Activated CD8-positive, alpha-beta T cell treated with anti-CD3 and anti-CD28 coated beads for 36 hours (primary cell): ENCODE data around the gene TNNI2. TPM values are rescaled to one million over a fixed set of nuclear protein-coding genes. Genes with fewer than 3 reads are reported as not detected.

Experiments
- ATAC-seq: fragments of 200-7000 bp; cut with Tn5 transposase; one replicate; pipeline ENCODE4 v1.10.0; 2021; ENCODE audit warnings: mild to moderate bottlenecking, moderate library complexity
- CTCF ChIA-PET: fragments of 350-600 bp; sonication (Branson Sonifier 250); formaldehyde crosslinking; loops from one replicate; lab custom pipeline; 2021; ENCODE audit warnings: antibody characterized with exemption; lab: Charles Lee
- POLR2A ChIA-PET: fragments of 350-600 bp; sonication (Branson Sonifier 250); formaldehyde crosslinking; loops from one replicate; lab custom pipeline; 2021; ENCODE audit warnings: antibody characterized with exemption; lab: Charles Lee
- DNase-seq: peaks from one replicate; pipeline ENCODE4 v3.0.0-alpha.2; 2020
- H3K27ac Mint-ChIP-seq: one replicate; pipeline ENCODE4 v1.8.0; 2021; ENCODE audit warnings: mild to moderate bottlenecking, mixed read lengths
- H3K27me3 Mint-ChIP-seq: one replicate; pipeline ENCODE4 v1.8.0; 2021; ENCODE audit warnings: mixed read lengths
- H3K36me3 Mint-ChIP-seq: one replicate; pipeline ENCODE4 v1.8.0; 2021; ENCODE audit warnings: low read depth, mixed read lengths
- H3K4me1 Mint-ChIP-seq: one replicate; pipeline ENCODE4 v1.8.0; 2021; ENCODE audit warnings: low read depth, mixed read lengths
- H3K4me3 Mint-ChIP-seq: one replicate; pipeline ENCODE4 v1.8.0; 2021; ENCODE audit warnings: mild to moderate bottlenecking, moderate library complexity, mixed read lengths
- H3K9me3 Mint-ChIP-seq: one replicate; pipeline ENCODE4 v1.8.0; 2021; ENCODE audit warnings: mixed read lengths
- intact Hi-C: fragments of 100-400 bp; cut with micrococcal nuclease; formaldehyde crosslinking; loops from one replicate; pipeline ENCODE4 v1.10.0; 2022
- total RNA-seq, 2 experiments: library from RNA; stranded (reverse); gene quantifications; one replicate each; pipeline ENCODE4 v1.2.3, GENCODE V29; 2021
- TF ChIP-seq, protein P1 (sequence below): fragments of 200-600 bp; IDR thresholded peaks from one replicate; pipeline ENCODE4 v1.8.0; 2022; ENCODE audit warnings: antibody characterized with exemption, mild to moderate bottlenecking

The TNNI2 gene
- total RNA-seq, 2 experiments from 2014 or later = 0.92 TPM; not detected in 1

DNA sequence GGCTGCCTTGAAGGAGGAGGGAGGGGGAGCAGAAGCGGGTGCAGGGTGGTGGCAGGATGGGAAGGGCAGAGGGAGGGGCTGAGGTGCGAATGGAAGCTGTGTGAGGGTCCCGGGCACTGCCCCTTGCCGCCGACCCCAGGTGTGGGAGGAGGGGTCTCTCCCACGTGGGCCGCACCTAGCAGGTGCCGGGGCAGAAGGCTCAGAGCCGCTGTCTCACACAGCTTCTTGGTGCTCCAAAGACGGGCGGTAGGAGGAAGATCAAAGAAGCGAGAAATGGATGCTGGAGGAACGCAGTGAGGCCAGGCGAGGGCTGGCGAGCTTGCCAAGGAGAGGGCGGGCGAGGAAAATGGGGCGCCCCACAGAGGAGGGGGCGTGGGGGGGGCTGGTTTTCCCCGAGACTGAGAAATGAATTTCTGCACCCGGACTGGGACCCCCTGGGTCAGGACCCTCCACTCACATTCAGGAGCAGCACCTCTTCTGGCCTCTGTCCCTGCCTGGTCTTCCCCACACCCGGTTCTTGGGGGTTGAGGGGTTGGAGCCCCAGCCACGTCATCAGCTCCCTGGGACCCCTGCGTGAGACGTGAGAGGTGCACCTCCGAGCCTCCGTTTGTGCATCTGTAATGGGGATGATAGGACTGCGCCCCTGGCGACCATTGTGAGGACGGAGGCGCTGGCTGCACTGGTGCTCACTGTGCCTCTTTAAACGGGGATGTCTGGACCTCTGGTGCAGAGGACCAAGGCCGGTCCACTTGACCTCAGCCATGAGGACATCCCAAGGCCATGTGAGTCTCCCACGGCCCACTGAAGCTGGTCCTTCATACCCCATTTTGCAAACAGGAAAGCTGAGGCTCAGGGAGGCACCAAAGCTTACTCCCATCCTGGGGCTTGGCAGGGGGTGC lies 30.9 kb downstream of the TNNI2 start:
- H3K36me3 Mint-ChIP-seq = peaks cover 2% of the 10 kb centered on the region
- DNase-seq = no peak
- CTCF ChIA-PET = interaction anchor here (1.2 to 2.8 kb wide), 4 partner anchors 12 to 37 kb away, joined by 4 to 34 read pairs (median 7); partner anchors contain the start of gene LSP1
- H3K27ac Mint-ChIP-seq = peak overlapping the region; percentile 11
- TF ChIP-seq, protein P1, sequence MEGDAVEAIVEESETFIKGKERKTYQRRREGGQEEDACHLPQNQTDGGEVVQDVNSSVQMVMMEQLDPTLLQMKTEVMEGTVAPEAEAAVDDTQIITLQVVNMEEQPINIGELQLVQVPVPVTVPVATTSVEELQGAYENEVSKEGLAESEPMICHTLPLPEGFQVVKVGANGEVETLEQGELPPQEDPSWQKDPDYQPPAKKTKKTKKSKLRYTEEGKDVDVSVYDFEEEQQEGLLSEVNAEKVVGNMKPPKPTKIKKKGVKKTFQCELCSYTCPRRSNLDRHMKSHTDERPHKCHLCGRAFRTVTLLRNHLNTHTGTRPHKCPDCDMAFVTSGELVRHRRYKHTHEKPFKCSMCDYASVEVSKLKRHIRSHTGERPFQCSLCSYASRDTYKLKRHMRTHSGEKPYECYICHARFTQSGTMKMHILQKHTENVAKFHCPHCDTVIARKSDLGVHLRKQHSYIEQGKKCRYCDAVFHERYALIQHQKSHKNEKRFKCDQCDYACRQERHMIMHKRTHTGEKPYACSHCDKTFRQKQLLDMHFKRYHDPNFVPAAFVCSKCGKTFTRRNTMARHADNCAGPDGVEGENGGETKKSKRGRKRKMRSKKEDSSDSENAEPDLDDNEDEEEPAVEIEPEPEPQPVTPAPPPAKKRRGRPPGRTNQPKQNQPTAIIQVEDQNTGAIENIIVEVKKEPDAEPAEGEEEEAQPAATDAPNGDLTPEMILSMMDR = no peak
- H3K4me3 Mint-ChIP-seq = no peak overlapping the region
- H3K9me3 Mint-ChIP-seq = no peaks in the 10 kb centered on the region
- peaks cover 53% of the 10 kb centered on the region for H3K4me1 Mint-ChIP-seq
- no peak for ATAC-seq
- POLR2A ChIA-PET = interaction anchor here (0.7 to 3.1 kb wide), 7 partner anchors 10 to 117 kb away, joined by 3 to 20 read pairs (median 3); partner anchors contain the start of gene LSP1
- no peaks in the 10 kb centered on the region for H3K27me3 Mint-ChIP-seq
- intact Hi-C loops = no loop called here

DNA sequence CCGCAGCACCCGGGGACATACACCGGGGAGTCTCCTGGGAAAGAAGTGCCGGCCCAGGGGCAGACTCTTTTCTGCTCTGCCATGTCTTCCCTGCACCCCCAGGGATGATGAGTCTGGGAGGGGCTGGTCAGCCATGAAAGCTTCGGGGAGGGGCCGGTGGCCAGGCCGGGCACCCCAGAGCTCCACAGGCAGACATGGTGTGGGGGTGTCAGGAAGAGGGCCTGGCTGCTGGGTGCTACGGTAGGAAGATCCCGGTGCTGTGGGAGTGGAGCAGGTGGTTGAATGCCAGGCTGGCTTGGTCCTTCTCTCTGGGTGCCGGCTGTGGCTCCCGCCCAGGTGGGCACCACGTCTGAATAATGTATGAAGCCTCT lies 31.5 kb downstream of the TNNI2 start:
- DNase-seq = no peak
- ChIA-PET POLR2A (interaction anchor here (0.7 to 3.1 kb wide), 5 partner anchors 12 to 80 kb away, joined by 3 to 20 read pairs (median 3); partner anchors contain the start of gene LSP1), CTCF (interaction anchor here (0.9 to 2.8 kb wide), 5 partner anchors 12 to 280 kb away, joined by 4 to 34 read pairs (median 5); partner anchors contain the start of gene LSP1)
- TF ChIP-seq, protein P1 = no peak
- no peak overlapping the region for H3K27ac Mint-ChIP-seq
- H3K27me3 Mint-ChIP-seq = no peaks in the 10 kb centered on the region
- intact Hi-C loops = no loop called here
- peaks cover 2% of the 10 kb centered on the region for H3K36me3 Mint-ChIP-seq
- peak overlapping the region; percentile 9 for H3K4me3 Mint-ChIP-seq
- no peaks in the 10 kb centered on the region for H3K9me3 Mint-ChIP-seq
- no peak for ATAC-seq
- peaks cover 53% of the 10 kb centered on the region for H3K4me1 Mint-ChIP-seq

DNA sequence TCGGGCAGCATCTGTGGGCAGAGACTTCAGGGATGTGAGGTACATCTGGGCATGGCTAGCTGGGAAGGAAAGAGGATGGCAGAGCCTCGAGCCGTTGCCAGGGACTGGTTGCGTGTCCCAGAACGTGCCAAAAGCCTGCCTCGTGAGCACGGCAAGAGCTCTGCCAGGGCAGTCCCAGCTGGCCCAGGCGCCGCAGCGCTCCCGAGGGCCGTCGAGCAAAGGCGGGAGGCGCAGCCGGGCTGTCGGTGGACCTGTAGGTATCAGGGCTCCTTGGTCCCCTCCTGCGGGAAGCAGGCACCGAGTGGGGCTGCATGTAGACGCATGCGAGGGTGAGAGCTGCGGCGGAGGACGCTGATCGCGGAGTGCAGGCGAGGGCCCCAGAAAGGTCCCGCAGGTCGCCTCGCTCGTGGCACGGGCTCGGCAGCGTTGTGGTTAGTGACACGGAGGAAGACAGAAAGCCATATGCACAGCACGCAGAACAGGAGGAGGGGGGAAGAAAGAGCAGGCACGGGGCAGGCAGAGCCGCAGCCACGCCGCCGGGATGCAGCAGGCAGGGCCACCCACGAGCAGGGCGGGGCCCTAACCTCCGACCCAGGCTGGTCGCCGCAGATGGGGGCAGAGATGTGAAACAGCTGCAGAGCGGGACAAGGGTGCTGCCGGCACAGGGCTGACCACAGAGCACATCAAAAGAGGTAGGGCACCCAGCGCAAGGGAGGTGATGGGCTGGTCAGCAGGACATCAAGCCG lies 32.1 kb downstream of the TNNI2 start:
- H3K36me3 Mint-ChIP-seq = no peaks in the 10 kb centered on the region
- H3K4me3 Mint-ChIP-seq = peak overlapping the region; percentile 9
- TF ChIP-seq, protein P1 = no peak
- intact Hi-C loops = no loop called here
- no peaks in the 10 kb centered on the region for H3K9me3 Mint-ChIP-seq
- DNase-seq (peak; percentile 61), ATAC-seq (peak; percentile 79)
- ChIA-PET CTCF (interaction anchor here (0.9 to 2.8 kb wide), 3 partner anchors 11 to 279 kb away, joined by 4 to 34 read pairs (median 9); no protein-coding TSS in a partner anchor), POLR2A (interaction anchor here (0.7 to 3.1 kb wide), 6 partner anchors 13 to 79 kb away, joined by 3 to 20 read pairs (median 3); partner anchors contain the start of genes LSP1 and PRR33)
- peak overlapping the region; percentile 22 for H3K27ac Mint-ChIP-seq
- H3K27me3 Mint-ChIP-seq = no peaks in the 10 kb centered on the region
- H3K4me1 Mint-ChIP-seq = peaks cover 51% of the 10 kb centered on the region

DNA sequence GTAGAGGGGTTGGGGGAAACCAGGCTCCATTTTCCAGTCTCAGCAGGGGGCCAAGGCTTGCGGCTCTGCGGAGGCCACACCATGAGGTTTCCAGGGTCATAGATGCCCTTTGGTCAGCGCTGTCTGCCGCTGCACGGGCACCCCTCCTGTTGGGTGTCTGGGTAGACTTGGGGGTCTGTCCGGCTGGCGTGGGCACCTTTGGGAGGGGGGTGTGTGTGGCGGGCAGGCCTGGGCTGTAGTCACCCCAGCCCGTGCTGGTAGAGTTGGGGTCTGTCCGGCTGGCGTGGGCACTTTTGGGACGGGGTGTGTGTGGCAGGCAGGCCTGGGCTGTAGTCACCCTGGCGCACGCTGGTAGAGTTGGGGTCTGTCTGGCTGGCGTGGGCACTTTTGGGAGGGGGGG lies 32.8 kb downstream of the TNNI2 start:
- ChIA-PET CTCF (interaction anchor here (2.8 kb wide), 1 partner anchor 10 kb away, joined by 34 read pairs; no protein-coding TSS in a partner anchor), POLR2A (interaction anchor here (0.8 to 3.1 kb wide), 3 partner anchors 13 to 20 kb away, joined by 3 to 20 read pairs (median 3); partner anchors contain the start of genes LSP1 and PRR33)
- no peak for DNase-seq
- peaks cover 54% of the 10 kb centered on the region for H3K4me1 Mint-ChIP-seq
- no peaks in the 10 kb centered on the region for H3K27me3 Mint-ChIP-seq
- no peaks in the 10 kb centered on the region for H3K36me3 Mint-ChIP-seq
- H3K4me3 Mint-ChIP-seq = no peak overlapping the region
- no peaks in the 10 kb centered on the region for H3K9me3 Mint-ChIP-seq
- TF ChIP-seq, protein P1 = no peak
- no peak for ATAC-seq
- no peak overlapping the region for H3K27ac Mint-ChIP-seq
- intact Hi-C loops = no loop called here
